ENCODE data around the gene BCL2L13. TPM values are rescaled to one million over a fixed set of nuclear protein-coding genes. Genes with fewer than 3 reads are reported as not detected.
A peak's percentile ranks its signal among the peaks of the same experiment; 100 is the strongest.
"Not testable (repeated sequence)": the region's sequence is repeated elsewhere in the genome, so short reads cannot be mapped to it uniquely, and the experiment has no call there.

Gene BCL2L13
- total RNA-seq, 1 donor from 2014 or later: 26.0 TPM

- DNase-seq (ENCODE audit: low read depth in 2 of 2): no peak
Observed at GRCh38 chr22:17694193-17694592, 55.6 kb downstream of the BCL2L13 start.

DNA sequence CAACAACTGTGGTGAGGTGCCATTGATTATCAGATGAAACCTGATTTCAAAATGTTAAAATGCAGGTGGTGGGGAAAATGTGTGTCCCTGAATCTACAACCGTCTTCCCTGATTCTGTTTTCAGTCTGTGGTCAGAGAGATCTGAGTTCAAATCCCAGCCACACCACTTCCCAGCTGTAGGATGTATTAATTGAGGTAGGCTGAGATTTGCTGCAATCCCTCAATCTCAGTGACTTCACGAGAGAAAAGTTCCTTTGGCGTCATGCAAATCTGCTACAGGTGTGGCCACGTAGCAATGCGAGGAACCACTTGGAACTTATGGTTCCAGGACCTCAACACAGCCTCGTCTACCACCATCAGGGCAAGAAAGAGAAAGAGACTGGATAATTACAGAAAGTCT, 56.2 kb downstream of the BCL2L13 start:
- no peak for DNase-seq (ENCODE audit: low read depth in 2 of 2)

DNA sequence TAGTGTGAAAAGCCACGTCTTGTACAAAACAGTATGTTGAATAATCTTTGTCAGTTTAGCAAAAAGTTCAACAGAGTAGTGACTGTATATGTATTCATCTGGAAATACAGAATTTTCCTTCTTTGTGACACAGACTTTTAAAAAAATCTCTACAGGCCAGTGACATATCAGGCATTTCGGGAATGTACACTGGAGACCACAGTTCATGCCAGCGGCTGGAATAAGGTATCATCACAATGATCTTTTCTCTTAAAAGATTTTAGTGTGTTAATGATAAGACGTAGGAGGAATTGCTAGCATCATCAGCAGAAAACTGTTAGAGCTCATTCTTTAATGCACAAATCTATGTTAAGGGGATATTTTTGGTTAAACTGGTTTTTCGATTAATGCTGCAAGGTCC, 57.4 kb downstream of the BCL2L13 start:
- no peak for DNase-seq (ENCODE audit: low read depth in 2 of 2)

GRCh38 chr22:17697196-17697595, 58.6 kb downstream of the BCL2L13 start:
- not testable (repeated sequence) for DNase-seq (ENCODE audit: low read depth in 2 of 2)

- DNase-seq (ENCODE audit: low read depth in 2 of 2): not testable (repeated sequence)
Observed at GRCh38 chr22:17698276-17698675, 59.7 kb downstream of the BCL2L13 start.

- peak in 1 of 2 donors; percentile 27 for DNase-seq (ENCODE audit: low read depth in 2 of 2)
Observed at GRCh38 chr22:17698948-17699347, 60.4 kb downstream of the BCL2L13 start.

DNA sequence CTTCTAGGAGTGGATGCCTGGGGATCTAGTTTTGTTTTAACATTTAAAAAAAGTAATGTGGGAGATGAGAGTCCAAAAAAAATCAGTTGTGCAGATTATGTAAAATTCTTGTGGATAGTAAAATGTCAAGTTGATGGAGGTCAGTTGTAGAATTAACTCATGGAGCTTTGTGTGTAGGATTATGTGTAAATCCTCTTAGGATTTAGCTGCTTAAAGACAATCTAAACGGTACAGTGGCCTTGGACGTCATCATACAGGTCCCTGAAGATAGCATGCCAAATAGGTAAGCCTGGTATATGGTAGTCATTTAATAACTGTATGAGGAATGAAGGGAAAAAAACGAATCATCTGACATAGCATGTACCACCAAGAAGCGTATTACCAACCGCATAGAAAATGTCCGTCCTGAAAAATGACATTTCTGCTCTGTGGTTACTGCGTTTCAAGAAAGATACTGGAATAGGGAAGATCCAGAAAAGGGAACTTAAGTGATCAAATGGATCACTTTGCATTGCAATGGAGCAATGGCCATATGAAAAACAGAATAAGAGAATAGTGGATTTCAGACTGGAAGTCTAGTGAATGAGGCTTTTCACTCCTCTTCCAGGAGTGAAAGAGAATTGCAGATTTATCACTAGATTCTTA, 61.3 kb downstream of the BCL2L13 start:
- DNase-seq (ENCODE audit: low read depth in 2 of 2): no peak

- DNase-seq (ENCODE audit: low read depth in 2 of 2): peak in 1 of 2 donors; percentile 37
Observed at GRCh38 chr22:17700778-17701177, 62.2 kb downstream of the BCL2L13 start.

DNA sequence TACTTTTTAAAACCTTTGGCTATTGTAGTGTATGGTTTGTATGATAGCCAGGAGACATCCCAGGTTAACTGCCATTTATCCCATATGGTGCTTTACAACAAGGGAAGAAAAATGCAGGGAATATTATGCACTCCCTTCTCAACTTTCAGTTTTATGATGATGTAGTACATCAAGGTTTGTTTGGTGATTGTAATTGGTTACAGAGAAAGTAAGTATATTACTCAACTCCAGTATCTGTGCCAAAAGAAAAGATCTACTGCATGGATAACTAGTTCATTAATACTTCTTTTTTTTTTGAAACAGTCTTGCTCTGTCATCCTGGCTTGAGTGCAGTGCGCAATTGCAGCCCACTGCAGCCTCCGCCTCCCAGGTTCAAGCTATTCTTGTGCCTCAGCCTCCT, 65.3 kb downstream of the BCL2L13 start:
- DNase-seq (ENCODE audit: low read depth in 2 of 2): no peak

DNA sequence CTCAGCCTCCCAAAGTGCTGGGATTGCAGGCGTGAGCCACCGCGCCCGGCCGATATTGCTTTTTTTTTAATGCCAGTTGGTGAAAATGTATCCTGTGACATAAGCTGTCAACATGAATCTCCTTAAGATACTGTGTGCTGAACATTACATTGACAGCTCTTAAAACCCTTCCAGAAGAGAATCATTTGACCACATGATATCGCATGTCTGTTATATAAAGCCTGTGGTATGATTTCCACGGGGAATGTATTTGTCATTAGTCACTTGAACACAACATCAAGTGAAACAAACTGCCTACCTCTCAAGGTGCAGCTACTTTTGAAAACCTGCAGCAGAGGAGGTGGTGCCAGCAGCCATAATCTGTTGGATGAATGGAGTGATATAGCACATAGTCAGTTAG, 67.0 kb downstream of the BCL2L13 start:
- no peak for DNase-seq (ENCODE audit: low read depth in 2 of 2)

DNA sequence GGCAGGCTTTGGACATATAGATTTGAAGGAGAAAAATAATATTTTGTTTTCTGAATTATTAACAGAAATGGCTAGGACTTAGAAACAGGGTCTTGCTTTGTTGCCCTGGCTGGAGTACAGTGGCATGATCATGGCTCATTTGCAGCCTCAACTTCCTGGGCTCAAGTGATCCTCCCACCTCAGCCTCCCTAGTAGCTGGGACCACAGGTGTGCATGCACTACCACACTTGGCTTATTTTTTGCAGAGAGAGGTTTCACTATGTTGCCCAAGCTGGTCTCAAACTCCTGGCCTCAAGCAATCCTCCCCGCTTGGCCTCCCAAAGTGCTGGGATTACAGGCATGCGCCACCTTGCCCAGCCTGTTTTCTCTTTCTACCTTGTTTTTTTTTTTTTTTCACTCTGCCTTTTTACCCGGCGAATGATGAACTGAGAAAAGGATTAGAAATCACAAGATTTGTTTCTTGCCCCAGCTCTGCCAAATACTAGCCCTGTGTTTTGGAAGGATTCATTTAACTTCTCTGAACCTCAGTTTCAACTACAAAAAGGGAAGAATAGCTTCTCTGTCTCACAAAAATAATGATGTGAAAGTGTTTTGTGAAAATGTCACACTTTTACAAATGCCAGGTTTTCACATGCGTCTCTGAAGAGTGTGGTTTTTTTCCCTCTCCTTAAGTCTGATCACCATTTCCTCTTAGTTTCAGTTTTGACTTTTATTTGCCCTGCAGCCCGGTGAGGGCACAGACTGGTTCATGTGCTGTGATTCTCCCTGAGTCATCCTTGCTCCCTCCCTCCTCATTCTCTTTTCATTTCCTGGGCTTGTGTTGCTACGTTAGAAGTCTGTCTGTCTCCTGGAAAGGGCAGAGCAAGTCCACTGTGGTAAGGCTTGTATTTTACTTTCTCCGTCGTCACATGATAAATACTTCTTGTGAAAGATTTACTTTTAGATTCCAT, 67.7 kb downstream of the BCL2L13 start:
- DNase-seq (ENCODE audit: low read depth in 2 of 2): peak; percentile 65 to 96

GRCh38 chr22:17706947-17707346, 68.4 kb downstream of the BCL2L13 start:
- DNase-seq (ENCODE audit: low read depth in 2 of 2): peak in 1 of 2 donors; percentile 13

- peak in 1 of 2 donors; percentile 72 for DNase-seq (ENCODE audit: low read depth in 2 of 2)
Observed at GRCh38 chr22:17707526-17707925, 69.0 kb downstream of the BCL2L13 start.

DNA sequence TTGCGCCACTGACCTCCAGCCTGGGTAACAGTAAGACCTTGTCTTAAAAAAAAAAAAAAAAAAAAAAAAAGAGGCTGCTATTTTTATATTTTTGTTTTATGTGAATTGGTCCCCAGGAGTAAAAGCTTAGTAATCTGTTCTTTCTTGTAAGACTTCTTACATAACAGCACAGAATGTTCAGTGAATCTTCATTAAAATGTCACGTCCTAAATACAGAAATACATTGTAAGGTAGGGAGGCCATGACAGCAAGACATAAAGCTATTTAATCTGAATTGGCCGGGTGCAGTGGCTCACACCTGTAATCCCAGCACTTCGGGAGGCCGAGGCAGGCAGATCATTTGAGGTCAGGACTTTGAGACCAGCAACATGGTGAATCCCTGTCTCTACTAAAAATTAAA, 71.5 kb downstream of the BCL2L13 start:
- DNase-seq (ENCODE audit: low read depth in 2 of 2): no peak

- peak; percentile 31 to 52 for DNase-seq (ENCODE audit: low read depth in 2 of 2)
Observed at GRCh38 chr22:17712441-17712840, 73.9 kb downstream of the BCL2L13 start.

- DNase-seq (ENCODE audit: low read depth in 2 of 2): no peak
Observed at GRCh38 chr22:17716529-17716928, 78.0 kb downstream of the BCL2L13 start.

- DNase-seq (ENCODE audit: low read depth in 2 of 2): no peak
Observed at GRCh38 chr22:17717708-17718107, 79.2 kb downstream of the BCL2L13 start.

GRCh38 chr22:17719911-17720310, 81.4 kb downstream of the BCL2L13 start:
- DNase-seq (ENCODE audit: low read depth in 2 of 2): no peak

DNA sequence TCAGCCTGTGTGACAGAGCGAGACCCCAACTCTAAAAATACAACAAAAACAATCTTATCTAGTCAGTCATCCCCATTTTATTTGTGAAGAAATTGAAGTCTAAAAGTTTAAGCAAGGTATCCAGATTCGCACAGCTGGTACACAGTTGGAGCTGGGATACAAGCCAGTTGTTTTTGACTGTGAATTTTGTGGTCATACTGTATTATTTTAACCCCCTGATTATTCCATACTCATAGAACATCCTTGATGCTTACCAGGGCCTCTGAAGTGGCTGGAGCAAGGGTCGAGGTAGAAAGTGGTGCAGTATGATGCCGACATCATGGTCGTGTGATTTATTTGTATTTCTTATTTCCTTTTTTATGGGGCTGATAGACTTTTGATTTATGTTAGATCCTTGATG, 85.7 kb downstream of the BCL2L13 start:
- DNase-seq (ENCODE audit: low read depth in 2 of 2): no peak

GRCh38 chr22:17724678-17725499, 86.3 kb downstream of the BCL2L13 start:
- DNase-seq (ENCODE audit: low read depth in 2 of 2): no peak

GRCh38 chr22:17725500-17725796, 86.9 kb downstream of the BCL2L13 start:
- no peak for DNase-seq (ENCODE audit: low read depth in 2 of 2)
